HG02852 (cell line): Measurements from ENCODE around the gene SNX3.

ENCODE experiments used
- ATAC-seq: cut with Tn5 transposase; IDR thresholded peaks from one replicate; pipeline ENCODE4 v1.9.1; 2021; ENCODE audit warnings: mild to moderate bottlenecking, moderate library complexity; ENCODE audit not compliant: unreplicated experiment

The SNX3 gene

DNA sequence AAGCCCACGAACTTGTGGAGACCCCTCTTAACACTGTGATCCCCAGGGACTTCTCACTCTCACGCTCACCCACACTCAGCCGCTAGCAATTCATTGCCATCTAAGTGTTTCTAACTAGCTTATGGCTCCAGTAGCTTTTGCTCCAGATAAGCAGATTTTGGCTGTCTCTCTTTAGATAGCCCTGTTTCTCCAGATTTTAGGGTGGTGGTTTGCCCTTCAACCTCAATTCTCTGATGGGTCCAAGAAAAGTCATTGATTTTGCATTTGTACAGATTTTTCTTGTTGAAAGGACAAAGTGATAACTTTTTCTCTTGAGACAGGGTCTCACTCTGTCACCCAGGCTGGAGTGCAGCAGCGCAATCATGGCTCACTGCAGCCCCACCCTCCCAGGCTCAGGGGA, 53.8 kb downstream of the SNX3 start:
- ATAC-seq, result no peak

DNA sequence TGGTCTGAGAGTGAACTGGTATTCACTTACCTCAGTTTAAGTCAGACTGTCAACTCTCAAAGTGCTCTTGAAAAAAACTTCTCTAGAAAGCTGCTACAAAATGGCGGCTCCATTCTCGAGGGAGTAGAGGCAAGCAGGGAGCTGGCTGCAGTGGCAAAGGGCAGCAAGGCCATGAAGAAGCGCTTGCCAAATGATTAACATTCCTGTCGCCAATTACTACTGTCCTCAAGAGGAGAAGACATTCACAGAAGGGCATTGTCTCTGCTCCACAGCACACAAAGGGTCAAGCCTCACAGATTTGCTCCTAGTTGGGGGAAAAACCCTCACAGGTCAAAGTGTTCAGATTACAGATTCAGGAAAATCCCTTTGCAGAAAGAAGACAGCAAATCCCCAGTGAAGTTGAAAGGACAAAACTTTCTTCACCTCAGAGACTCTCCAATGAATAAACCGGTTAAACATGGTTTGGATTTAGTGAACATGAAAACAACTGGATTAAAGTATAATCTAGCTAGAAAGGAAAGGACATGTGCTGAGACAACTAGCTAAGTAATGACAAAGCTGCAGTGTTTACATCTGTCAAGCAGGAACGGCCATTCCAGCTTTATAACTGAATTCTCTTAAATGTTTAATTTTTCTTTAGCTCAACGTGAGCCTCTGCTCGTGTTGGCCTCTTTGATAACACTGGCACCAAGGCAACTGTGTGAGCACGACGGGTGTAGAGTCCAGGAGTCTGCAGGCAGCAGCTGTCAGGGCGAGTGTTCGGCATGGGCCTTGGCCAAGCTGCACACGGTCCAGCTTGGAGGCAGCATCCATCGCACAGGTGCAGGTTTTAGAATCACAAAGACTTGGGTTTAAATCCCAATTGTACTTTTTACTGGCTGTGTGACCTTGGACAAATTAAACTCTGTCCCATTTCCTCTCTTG, 57.4 kb downstream of the SNX3 start:
- no peak for ATAC-seq

- no peak for ATAC-seq
Measured at GRCh38 chr6:108200631-108201030, 60.2 kb downstream of the SNX3 start.

- ATAC-seq, result no peak
Measured at GRCh38 chr6:108200186-108200585, 60.7 kb downstream of the SNX3 start.

DNA sequence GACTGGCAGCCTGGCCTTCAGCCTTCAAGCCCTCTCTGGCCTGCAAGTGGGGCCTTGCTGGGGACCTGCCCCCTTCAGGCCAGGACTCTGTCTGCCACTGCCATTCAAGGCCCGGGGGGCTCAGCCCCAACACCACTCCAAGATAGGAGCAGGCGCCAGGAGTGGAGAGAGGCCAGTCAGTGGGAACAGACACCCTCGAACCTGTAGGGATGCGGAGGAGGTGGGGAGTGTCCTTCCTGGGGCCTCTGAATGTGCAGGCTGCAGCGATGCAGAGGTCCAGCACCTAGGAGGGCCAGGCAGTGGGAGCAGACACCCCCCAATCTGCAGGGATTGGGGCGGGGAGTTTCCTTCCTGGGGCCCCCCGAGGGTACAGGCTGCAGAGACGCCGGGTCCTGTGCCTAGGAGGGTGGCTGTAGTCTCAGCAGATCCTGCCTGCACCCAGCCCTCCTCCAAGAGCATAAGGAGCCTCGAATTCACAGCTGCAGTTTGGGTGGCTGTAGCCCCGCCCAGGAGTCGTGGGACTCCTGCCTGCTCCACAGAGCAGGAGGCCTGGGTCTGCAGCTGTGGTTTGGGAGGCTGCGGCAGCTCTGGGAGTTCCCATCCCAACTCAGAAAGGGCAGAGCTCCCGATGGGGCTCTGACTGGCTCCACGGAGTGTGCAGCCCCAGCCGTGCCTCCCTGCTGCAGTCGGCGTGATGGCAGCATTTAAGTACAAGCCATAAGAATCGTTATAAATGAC, 61.9 kb downstream of the SNX3 start:
- no peak for ATAC-seq

DNA sequence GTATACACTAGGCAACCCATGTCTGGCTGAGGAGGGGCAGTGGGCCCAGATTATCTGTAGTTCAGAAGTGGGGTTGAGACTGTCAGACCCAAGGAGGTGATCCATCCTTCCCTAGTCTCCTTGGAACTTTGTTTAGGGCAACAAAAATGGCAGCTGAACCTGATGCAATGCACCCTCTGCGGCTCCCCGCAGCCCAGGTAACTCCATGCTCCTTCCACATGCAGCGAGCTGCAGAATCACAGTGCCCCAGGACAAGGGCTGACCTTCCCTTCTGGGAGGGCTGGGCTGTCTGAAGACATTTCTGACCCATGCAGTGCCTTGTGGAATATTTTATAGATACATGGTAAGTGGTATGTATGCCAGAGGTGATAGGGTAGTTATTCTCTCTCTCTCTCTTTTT, 65.6 kb downstream of the SNX3 start:
- ATAC-seq, result no peak

DNA sequence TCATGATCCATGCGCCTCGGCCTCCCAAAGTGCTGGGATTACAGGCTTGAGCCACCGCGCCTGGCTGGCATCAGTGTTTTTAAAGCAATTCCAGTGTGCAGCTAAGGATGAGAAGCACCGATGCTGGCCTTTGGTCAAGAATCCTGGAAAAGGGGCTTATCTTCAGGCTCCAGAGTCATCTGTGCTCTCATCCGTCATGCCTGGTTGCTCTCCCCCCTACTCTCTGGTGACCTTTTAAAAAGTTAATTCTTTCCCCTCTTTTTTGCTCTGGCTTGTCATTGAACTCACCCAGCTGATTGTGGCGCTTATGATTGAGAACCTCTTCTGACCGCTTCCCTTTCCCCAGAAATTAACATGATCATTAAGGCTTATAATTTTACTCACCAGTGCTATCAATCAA, 66.3 kb downstream of the SNX3 start:
- no peak for ATAC-seq

- ATAC-seq, result no peak
Measured at GRCh38 chr6:108193835-108194234, 67.0 kb downstream of the SNX3 start.

- ATAC-seq, result no peak
Measured at GRCh38 chr6:108193131-108193530, 67.7 kb downstream of the SNX3 start.

GRCh38 chr6:108187519-108187918, 73.3 kb downstream of the SNX3 start:
- ATAC-seq, result no peak

- ATAC-seq, result no peak
Measured at GRCh38 chr6:108186226-108186625, 74.6 kb downstream of the SNX3 start.

DNA sequence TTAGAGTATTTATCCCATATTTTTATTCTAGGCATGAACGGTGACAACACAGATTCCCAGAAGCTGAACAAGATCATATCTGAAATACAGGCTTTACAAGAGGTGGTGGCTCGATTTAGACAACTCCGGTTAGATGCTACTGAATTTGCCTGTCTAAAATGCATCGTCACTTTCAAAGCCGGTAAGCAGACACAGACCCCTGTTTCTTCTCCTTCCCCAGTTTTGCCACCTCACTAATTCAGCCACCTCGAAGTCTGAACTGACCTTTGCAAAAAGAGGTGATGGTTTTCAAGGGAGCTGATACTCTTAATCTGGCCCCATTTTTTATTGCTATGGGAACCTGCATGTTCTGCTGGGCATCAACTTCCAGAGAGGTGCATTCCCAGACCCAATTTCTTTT, 80.1 kb downstream of the SNX3 start:
- ATAC-seq, result no peak

DNA sequence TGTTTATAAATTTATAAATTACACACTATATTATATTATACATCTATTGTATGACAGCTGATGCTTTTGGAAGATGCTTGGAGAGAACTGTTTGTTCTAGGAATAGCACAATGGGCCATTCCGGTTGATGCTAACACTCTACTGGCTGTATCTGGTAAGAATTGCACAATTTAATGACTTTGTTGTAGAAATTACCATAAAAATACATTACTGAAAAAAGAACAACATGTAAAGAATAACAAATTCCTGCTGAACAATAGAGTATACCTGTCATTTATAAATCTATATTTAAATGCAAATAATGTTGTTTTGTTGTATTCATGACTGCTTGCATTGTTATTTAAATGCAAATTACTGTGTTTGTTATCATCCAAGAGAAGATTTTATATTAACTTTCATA, 80.6 kb downstream of the SNX3 start:
- ATAC-seq, result no peak

DNA sequence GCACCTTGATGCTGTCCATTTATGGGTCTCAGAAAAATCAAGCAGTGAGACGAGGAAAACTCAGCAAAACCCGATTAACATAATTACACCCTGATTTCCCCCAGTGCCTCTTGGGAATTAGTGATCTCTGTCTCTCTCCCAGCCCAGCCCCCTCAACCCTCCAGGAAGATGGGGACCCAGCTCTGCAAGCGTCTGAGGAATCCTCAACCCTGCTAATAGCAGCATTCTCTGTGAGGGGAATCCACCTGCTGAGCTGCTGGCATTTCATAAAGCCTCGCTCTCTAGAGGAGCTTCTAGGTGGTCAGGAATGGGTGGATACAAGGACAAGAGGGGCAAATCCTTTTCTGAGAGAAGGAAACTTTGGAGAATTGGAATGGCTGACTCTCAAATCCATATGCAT, 81.1 kb downstream of the SNX3 start:
- ATAC-seq, result no peak

DNA sequence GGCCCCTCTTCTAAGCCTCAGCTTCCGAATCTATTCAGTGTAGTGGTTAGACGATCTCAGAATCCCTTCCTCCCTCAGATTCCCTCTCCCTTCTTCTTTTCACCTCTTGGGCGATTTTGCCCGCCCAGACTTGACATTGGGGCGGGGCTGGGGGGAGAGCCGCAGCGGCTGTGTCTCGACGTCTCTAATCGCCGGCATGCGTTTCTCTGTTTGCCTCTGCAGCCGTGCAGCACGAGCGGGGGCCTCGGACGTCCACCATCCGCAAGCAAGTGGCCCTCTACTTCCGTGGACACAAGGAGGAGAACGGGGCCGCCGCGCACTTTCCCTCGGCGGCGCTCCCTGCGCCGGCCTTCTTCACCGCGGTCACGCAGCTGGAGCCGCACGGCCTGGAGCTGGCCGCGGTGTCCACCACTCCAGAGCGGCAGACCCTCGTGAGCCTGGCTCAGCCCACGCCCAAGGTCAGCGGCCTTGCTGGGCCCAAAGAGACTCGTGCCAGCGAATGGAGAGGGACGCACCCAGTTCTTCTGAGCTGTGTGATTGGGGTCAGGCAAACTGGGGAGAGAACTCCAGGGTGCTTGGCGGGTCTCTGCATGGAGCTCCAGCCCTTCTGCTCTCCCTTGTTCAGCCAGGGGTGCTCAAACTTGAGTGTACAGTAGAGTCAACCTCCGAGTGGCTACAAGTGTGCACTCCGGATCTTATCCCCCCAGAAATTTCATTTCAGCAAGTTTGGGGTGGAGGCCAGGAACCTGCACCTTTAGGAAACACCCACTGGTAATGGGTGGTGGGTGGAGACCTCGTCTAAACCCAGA, 84.4 kb downstream of the SNX3 start:
- ATAC-seq, result no peak

DNA sequence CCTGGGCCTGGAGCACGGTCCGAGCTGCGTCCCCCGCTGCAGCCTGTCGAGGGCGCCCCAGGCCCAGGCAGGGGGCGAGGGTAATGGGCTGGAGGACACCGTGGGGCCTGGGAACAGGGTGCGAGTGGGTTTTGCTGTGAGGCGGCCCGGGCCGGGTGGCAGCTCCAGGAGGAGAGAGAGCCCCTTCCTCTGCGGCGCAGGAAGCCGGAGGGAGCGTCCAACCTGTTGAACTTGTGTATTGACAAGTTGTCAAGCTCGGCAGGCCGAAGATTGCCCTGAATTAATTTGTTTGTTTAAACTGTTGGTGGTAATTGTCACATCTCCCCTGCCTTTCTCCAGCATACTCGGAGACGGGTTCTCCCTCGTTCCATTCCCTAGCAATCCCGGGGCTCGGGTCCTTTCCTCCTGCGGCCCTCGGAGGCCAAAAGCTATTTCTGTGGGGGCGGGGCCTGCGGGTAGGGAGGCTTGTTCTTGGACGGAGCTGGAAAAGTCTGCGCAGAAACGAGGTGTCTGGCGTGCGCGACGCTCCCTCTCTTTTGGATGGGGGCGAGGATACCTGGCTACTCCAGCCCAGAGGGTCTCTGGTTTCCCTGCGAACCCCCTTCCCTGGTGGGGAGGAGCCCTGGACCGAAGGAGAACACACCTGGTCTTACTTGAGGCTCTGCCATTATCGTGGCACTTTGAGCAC, 85.1 kb downstream of the SNX3 start:
- no peak for ATAC-seq

GRCh38 chr6:108175176-108175591, 85.7 kb downstream of the SNX3 start:
- ATAC-seq, result no peak

GRCh38 chr6:108174371-108175175, 86.3 kb downstream of the SNX3 start:
- ATAC-seq, result no peak

GRCh38 chr6:108171918-108172516, 88.8 kb downstream of the SNX3 start:
- no peak for ATAC-seq
